Activated CD4-positive, alpha-beta T cell treated with anti-CD3 and anti-CD28 coated beads, Interleukin-2, amount 10 ng/mL, durations not matched to agents 24 days and 14 days (primary cell): ENCODE measurements around the gene ID1. TPM values are rescaled to one million over a fixed set of nuclear protein-coding genes. Genes with fewer than 3 reads are reported as not detected.
"Not testable (repeated sequence)": the region's sequence is repeated elsewhere in the genome, so short reads cannot be mapped to it uniquely, and the experiment has no call there.

Experiments used
- DNase-seq: peaks from one replicate; pipeline ENCODE4 v3.0.0; 2022
- H3K27ac Mint-ChIP-seq: one replicate; pipeline ENCODE4 v1.8.0; 2022; ENCODE audit warnings: mild to moderate bottlenecking, mixed read lengths
- H3K27me3 Mint-ChIP-seq: one replicate; pipeline ENCODE4 v1.8.0; 2022; ENCODE audit warnings: mixed read lengths
- H3K36me3 Mint-ChIP-seq: one replicate; pipeline ENCODE4 v1.8.0; 2022; ENCODE audit warnings: low read depth, mild to moderate bottlenecking, mixed read lengths
- H3K4me1 Mint-ChIP-seq: one replicate; pipeline ENCODE4 v1.8.0; 2021; ENCODE audit warnings: mixed read lengths
- H3K4me3 Mint-ChIP-seq: one replicate; pipeline ENCODE4 v1.8.0; 2022; ENCODE audit warnings: mild to moderate bottlenecking, moderate library complexity, mixed read lengths
- H3K9me3 Mint-ChIP-seq: one replicate; pipeline ENCODE4 v1.8.0; 2021; ENCODE audit warnings: mixed read lengths
- intact Hi-C: fragments of 100-400 bp; cut with micrococcal nuclease; formaldehyde crosslinking; loops from one replicate; pipeline ENCODE4 v1.15.1; 2023
- total RNA-seq: library from RNA; stranded (reverse); gene quantifications from 2 replicates; pipeline ENCODE4 v1.2.3, GENCODE V29; 2022

Gene ID1
- total RNA-seq, 1 donor from 2014 or later = 2.9 TPM

- Mint-ChIP-seq H3K36me3 (no peaks in the 10 kb centered on the region), H3K27ac (no peak overlapping the region), H3K27me3 (peaks cover 9% of the 10 kb centered on the region), H3K4me1 (peaks cover 7% of the 10 kb centered on the region), H3K4me3 (no peak overlapping the region), H3K9me3 (no peaks in the 10 kb centered on the region)
- intact Hi-C loops = no loop called here
- DNase-seq = no peak
These were observed 39.6 kb downstream of the ID1 start for GRCh38 chr20:31644701-31645100.

DNA sequence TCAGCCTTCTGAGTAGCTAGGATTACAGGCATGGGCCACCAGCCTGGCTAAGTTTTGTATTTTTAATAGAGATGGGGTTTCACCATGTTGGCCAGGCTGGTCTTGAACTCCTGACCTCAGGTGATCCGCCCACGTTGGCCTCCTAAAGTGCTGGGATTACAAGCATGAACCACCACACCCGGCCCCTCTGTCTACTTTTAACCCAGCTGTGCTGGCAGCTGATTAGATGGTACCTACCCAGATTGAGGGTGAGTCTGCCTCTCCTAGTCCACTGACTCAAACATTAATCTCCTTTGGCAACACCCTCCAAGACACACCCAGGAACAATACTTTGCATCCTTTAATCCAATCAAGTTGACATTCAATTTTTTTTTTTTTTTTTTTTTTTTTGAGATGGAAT, 43.0 kb downstream of the ID1 start:
- intact Hi-C loops, DNase-seq, H3K4me3 Mint-ChIP-seq, H3K4me1 Mint-ChIP-seq, H3K36me3 Mint-ChIP-seq, H3K9me3 Mint-ChIP-seq, H3K27me3 Mint-ChIP-seq, H3K27ac Mint-ChIP-seq: not testable (repeated sequence)

- no peak for DNase-seq
- H3K4me1 Mint-ChIP-seq = no peaks in the 10 kb centered on the region
- H3K4me3 Mint-ChIP-seq = no peak overlapping the region
- H3K27me3 Mint-ChIP-seq = peaks cover 6% of the 10 kb centered on the region
- no peaks in the 10 kb centered on the region for H3K9me3 Mint-ChIP-seq
- intact Hi-C loops = no loop called here
- H3K36me3 Mint-ChIP-seq = peaks cover 2% of the 10 kb centered on the region
- no peak overlapping the region for H3K27ac Mint-ChIP-seq
These were observed 47.9 kb downstream of the ID1 start for GRCh38 chr20:31652917-31653396.

- peaks cover 2% of the 10 kb centered on the region for H3K36me3 Mint-ChIP-seq
- no peak for DNase-seq
- no peaks in the 10 kb centered on the region for H3K9me3 Mint-ChIP-seq
- H3K4me3 Mint-ChIP-seq = no peak overlapping the region
- no peak overlapping the region for H3K27ac Mint-ChIP-seq
- H3K4me1 Mint-ChIP-seq = no peaks in the 10 kb centered on the region
- H3K27me3 Mint-ChIP-seq = peaks cover 6% of the 10 kb centered on the region
- intact Hi-C loops = no loop called here
These were observed 48.5 kb downstream of the ID1 start for GRCh38 chr20:31653561-31653960.

GRCh38 chr20:31654534-31654933, 49.4 kb downstream of the ID1 start:
- Mint-ChIP-seq H3K27me3 (peaks cover 6% of the 10 kb centered on the region), H3K9me3 (no peaks in the 10 kb centered on the region), H3K27ac (no peak overlapping the region), H3K36me3 (peaks cover 4% of the 10 kb centered on the region), H3K4me1 (no peaks in the 10 kb centered on the region), H3K4me3 (no peak overlapping the region)
- intact Hi-C loops = no loop called here
- DNase-seq = no peak

Other genes with a start within 250 kb of the ID1 start
- gene DEFB118, start 236.7 kb upstream of the ID1 start, total RNA-seq = not detected in 2 replicates
- not detected in 2 replicates for gene DEFB119, start 214.7 kb upstream of the ID1 start, total RNA-seq
- not detected in 2 replicates for gene DEFB121, start 199.1 kb upstream of the ID1 start, total RNA-seq
- gene DEFB123, start 164.7 kb upstream of the ID1 start, total RNA-seq = not detected in 2 replicates
- gene DEFB124, start 130.2 kb upstream of the ID1 start, total RNA-seq = not detected in 2 replicates
- gene REM1, start 130.0 kb upstream of the ID1 start, total RNA-seq = not detected in 2 replicates
- 181 and 193 TPM in 2 replicates for gene HM13, start 90.8 kb upstream of the ID1 start, total RNA-seq
- gene COX4I2, start 32.6 kb downstream of the ID1 start, total RNA-seq = not detected in 2 replicates
- gene BCL2L1, start 117.6 kb downstream of the ID1 start, total RNA-seq = 379 and 381 TPM in 2 replicates
- 60.1 and 61.3 TPM in 2 replicates for gene TPX2, start 134.0 kb downstream of the ID1 start, total RNA-seq
- gene MYLK2, start 214.1 kb downstream of the ID1 start, total RNA-seq = 0.26 and 0.28 TPM in 2 replicates
- gene FOXS1, start 240.3 kb downstream of the ID1 start, total RNA-seq = not detected in 2 replicates